OCI-LY1 (cell line): ENCODE measurements around the gene ANKS6.

Experiments
- H2AFZ ChIP-seq: fragments of 200-600 bp; sonication (generic), shearing (Covaris generic); 2 replicates; pipeline ENCODE4 v1.6.0; 2014; ENCODE audit warnings: antibody characterized with exemption, mild to moderate bottlenecking, low read length
- H3F3A ChIP-seq: fragments of 200-600 bp; sonication (generic), shearing (Covaris generic); 2 replicates; pipeline ENCODE4 v1.6.0; 2014; ENCODE audit warnings: mild to moderate bottlenecking, antibody characterized with exemption, low read length, moderate library complexity; ENCODE audit not compliant: insufficient read depth
- H3K27ac ChIP-seq: fragments of 200-600 bp; sonication (generic); 2 replicates; pipeline ENCODE4 v1.5.1; 2014; ENCODE audit warnings: low read length, mixed run types, mild to moderate bottlenecking, low read depth; ENCODE audit not compliant: poor library complexity, severe bottlenecking
- H3K27me3 ChIP-seq: fragments of 200-600 bp; sonication (generic); 2 replicates; pipeline ENCODE4 v1.6.0; 2014; ENCODE audit warnings: antibody characterized with exemption, mild to moderate bottlenecking, low read length, moderate library complexity; ENCODE audit not compliant: insufficient read depth
- H3K36me3 ChIP-seq: fragments of 200-600 bp; sonication (generic); 2 replicates; pipeline ENCODE4 v1.6.1; 2014; ENCODE audit warnings: mild to moderate bottlenecking, antibody characterized with exemption, low read length, moderate library complexity, mixed read lengths; ENCODE audit not compliant: insufficient read depth
- H3K4me1 ChIP-seq: fragments of 200-600 bp; sonication (generic); 2 replicates; pipeline ENCODE4 v1.5.1; 2014; ENCODE audit warnings: mild to moderate bottlenecking, low read length, moderate library complexity; ENCODE audit not compliant: insufficient read depth, severe bottlenecking
- H3K4me2 ChIP-seq: fragments of 200-600 bp; sonication (generic), shearing (Covaris generic); 2 replicates; pipeline ENCODE4 v1.6.1; 2014; ENCODE audit warnings: low read length
- H3K4me3 ChIP-seq: fragments of 200-600 bp; sonication (generic); 2 replicates; pipeline ENCODE4 v1.5.1; 2014; ENCODE audit warnings: low read length, low read depth, mild to moderate bottlenecking, mixed read lengths; ENCODE audit not compliant: poor library complexity, severe bottlenecking
- H3K79me2 ChIP-seq: fragments of 200-600 bp; shearing (Covaris generic); 2 replicates; pipeline ENCODE4 v1.6.1; 2016; ENCODE audit warnings: mixed run types, low read length, mixed read lengths; ENCODE audit not compliant: insufficient read depth
- H3K9ac ChIP-seq: fragments of 200-600 bp; sonication (generic), shearing (Covaris generic); 2 replicates; pipeline ENCODE4 v1.6.1; 2014; ENCODE audit warnings: mild to moderate bottlenecking, low read length, mixed read lengths
- H3K9me2 ChIP-seq: fragments of 200-600 bp; sonication (generic), shearing (Covaris generic); 2 replicates; pipeline ENCODE4 v1.6.1; 2014; ENCODE audit warnings: low read depth, mild to moderate bottlenecking, low read length, mixed read lengths
- H3K9me3 ChIP-seq: fragments of 200-600 bp; shearing (Covaris generic); 2 replicates; pipeline ENCODE4 v1.6.1; 2014; ENCODE audit warnings: low read length, mixed read lengths
- H4K20me1 ChIP-seq: fragments of 200-600 bp; sonication (generic), shearing (Covaris generic); 2 replicates; pipeline ENCODE4 v1.6.0; 2016; ENCODE audit warnings: mild to moderate bottlenecking, low read length; ENCODE audit not compliant: insufficient read depth
- EZH2 ChIP-seq: fragments of 200-600 bp; sonication (generic), shearing (Covaris generic); IDR thresholded peaks from 2 replicates; pipeline ENCODE4 v1.8.0; 2017; ENCODE audit warnings: borderline replicate concordance, mixed run types, mild to moderate bottlenecking, antibody characterized with exemption, low read length, moderate library complexity, mixed read lengths
- TF ChIP-seq, protein P1 (sequence below): fragments of 200-600 bp; sonication (generic), shearing (Covaris generic); IDR thresholded peaks from 2 replicates; pipeline ENCODE4 v1.5.1; 2017; ENCODE audit warnings: mild to moderate bottlenecking, antibody characterized with exemption, low read length, moderate library complexity, mixed read lengths

Gene ANKS6

DNA sequence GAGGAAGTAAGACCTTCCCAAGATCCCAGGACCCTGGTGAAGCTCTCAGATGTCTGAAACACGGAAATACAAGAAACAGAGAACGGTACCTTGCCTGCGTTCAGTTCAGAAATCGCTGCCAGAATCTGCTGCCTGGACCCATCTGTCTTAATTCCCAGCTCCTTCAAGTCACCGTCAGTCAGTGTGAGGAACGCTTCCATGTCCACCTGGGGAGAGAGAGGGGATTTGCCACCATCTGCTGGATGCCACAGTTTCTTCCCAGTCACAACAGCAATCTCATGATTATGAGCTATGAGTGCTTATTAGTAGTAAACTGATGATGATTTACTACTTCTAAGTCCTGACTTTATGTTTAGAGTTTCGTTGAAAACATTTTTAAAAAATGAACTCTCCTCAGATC, 50.9 kb downstream of the ANKS6 start:
- H2AFZ ChIP-seq = no peak overlapping the region
- no peak overlapping the region for H3K4me2 ChIP-seq
- H3K9me2 ChIP-seq = no peaks in the 10 kb centered on the region
- no peaks in the 10 kb centered on the region for H3F3A ChIP-seq
- no peaks in the 10 kb centered on the region for H3K79me2 ChIP-seq
- no peak for TF ChIP-seq EZH2
- TF ChIP-seq, protein P1, sequence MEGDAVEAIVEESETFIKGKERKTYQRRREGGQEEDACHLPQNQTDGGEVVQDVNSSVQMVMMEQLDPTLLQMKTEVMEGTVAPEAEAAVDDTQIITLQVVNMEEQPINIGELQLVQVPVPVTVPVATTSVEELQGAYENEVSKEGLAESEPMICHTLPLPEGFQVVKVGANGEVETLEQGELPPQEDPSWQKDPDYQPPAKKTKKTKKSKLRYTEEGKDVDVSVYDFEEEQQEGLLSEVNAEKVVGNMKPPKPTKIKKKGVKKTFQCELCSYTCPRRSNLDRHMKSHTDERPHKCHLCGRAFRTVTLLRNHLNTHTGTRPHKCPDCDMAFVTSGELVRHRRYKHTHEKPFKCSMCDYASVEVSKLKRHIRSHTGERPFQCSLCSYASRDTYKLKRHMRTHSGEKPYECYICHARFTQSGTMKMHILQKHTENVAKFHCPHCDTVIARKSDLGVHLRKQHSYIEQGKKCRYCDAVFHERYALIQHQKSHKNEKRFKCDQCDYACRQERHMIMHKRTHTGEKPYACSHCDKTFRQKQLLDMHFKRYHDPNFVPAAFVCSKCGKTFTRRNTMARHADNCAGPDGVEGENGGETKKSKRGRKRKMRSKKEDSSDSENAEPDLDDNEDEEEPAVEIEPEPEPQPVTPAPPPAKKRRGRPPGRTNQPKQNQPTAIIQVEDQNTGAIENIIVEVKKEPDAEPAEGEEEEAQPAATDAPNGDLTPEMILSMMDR = no peak
- no peak overlapping the region for H3K27ac ChIP-seq
- no peak overlapping the region for H3K4me3 ChIP-seq
- H3K4me1 ChIP-seq = peaks cover 18% of the 10 kb centered on the region
- no peaks in the 10 kb centered on the region for H3K9me3 ChIP-seq
- H4K20me1 ChIP-seq = no peaks in the 10 kb centered on the region
- H3K36me3 ChIP-seq = peaks cover 17% of the 10 kb centered on the region; the same call in 1 of the 2 replicates
- H3K27me3 ChIP-seq = no peaks in the 10 kb centered on the region
- no peak overlapping the region for H3K9ac ChIP-seq

DNA sequence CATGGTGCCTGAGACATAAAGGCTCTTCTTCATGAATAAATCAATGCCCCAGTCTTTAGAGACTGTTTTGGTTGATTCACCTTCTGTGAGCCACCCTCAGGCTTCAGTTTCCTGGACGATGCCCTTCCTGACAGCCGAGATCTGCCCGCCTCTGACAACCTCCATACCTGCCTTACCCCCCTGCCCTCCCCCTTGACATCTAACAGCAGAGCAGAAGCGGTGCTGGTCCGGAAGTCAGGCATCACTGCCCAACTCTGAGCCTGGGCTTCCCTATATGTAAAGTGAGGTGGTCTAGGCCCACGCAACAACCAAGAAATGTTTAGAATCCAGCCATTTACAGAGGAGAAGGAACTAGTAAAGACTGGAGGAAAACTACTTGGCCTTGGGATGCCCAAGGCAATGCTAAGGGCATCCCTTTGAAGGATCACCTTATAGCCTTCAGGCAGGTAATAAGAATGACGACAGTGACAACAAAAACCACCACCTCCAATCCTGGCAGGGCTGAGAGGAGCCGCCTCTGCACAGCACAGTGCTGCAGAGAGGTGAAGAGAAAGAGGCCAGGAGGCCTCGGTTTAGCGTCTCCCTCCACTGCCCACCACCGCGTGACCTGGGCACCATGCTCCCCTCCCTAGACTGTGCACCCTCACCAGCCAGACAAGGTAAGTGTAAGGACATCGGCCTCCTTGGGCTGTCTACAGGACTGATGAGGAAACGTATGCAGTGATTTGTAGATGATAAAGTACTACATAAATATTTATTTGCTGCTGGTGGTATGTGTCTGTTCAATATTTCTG, 52.3 kb downstream of the ANKS6 start:
- H3K27me3 ChIP-seq = no peaks in the 10 kb centered on the region
- H3K9ac ChIP-seq = no peak overlapping the region; the same call in 1 of the 2 replicates
- no peak overlapping the region for H2AFZ ChIP-seq
- no peak overlapping the region for H3K4me3 ChIP-seq
- H4K20me1 ChIP-seq = no peaks in the 10 kb centered on the region
- H3K27ac ChIP-seq = peak overlapping the region; percentile 6
- no peaks in the 10 kb centered on the region for H3K9me2 ChIP-seq
- no peak overlapping the region; the same call in 1 of the 2 replicates for H3K4me2 ChIP-seq
- no peaks in the 10 kb centered on the region for H3K9me3 ChIP-seq
- no peaks in the 10 kb centered on the region for H3K79me2 ChIP-seq
- H3F3A ChIP-seq = no peaks in the 10 kb centered on the region
- TF ChIP-seq EZH2 = no peak
- TF ChIP-seq, protein P1 = no peak
- peaks cover 11% of the 10 kb centered on the region; the same call in 1 of the 2 replicates for H3K36me3 ChIP-seq
- peaks cover 18% of the 10 kb centered on the region for H3K4me1 ChIP-seq

DNA sequence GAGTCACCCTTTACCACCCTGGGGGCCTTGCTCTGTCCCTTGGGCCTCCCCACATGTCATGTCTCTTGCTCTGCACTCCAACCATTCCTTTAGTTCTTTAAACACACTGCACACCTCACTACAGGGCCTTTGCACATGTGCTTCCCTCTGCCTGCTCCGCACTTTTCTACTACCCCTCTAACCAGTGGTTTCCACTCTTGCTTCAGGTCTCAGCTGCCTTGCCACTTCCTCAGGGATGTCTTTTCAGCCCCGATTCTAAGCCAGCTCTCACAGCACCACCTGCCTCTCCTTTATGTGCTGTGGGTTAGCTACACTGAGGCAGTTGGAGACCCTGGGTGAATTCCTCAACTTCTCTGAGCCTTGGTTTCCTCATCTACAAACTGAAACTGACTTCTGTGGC, 53.0 kb downstream of the ANKS6 start:
- H3K27me3 ChIP-seq = no peaks in the 10 kb centered on the region
- no peak overlapping the region for H3K4me3 ChIP-seq
- H4K20me1 ChIP-seq = no peaks in the 10 kb centered on the region
- H3K27ac ChIP-seq = peak overlapping the region; percentile 6
- peaks cover 6% of the 10 kb centered on the region; the same call in 1 of the 2 replicates for H3K36me3 ChIP-seq
- H3K9me3 ChIP-seq = no peaks in the 10 kb centered on the region
- TF ChIP-seq, protein P1 = no peak
- TF ChIP-seq EZH2 = no peak
- H3K9me2 ChIP-seq = no peaks in the 10 kb centered on the region
- H3F3A ChIP-seq = no peaks in the 10 kb centered on the region
- H3K79me2 ChIP-seq = no peaks in the 10 kb centered on the region
- H3K9ac ChIP-seq = no peak overlapping the region
- peaks cover 18% of the 10 kb centered on the region for H3K4me1 ChIP-seq
- H3K4me2 ChIP-seq = no peak overlapping the region
- no peak overlapping the region for H2AFZ ChIP-seq
